ENCODE measurements around the gene MSN.

DNA sequence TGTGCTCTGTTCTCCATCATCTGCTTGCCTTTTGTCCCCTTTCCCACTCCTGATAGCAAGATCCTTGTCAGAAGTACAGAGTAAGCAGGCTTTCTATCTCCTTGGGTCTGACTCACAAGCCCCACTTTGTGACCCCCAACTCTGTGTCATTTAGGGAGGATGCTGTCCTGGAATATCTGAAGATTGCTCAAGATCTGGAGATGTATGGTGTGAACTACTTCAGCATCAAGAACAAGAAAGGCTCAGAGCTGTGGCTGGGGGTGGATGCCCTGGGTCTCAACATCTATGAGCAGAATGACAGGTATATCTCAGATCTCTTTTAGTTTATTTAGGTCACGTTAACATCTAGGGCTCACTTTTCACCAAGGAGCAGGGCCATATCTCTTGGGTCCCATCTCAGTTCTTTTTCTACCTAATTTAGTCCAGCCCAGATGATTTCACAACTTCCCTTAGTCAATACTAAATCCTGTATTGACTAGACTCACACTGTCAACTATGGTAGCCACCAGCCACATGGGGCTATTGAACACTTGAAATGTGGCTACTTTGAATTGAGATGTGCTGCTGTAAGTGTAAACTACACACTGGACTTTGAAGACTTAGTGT is 64.3 kb downstream of the MSN start:
- TF ChIP-seq ZBTB48 (tag by site-specific recombination; IDR thresholded peaks at IDR 0.05) (no peak), MEIS1 (CRISPR knock-in tag; IDR thresholded peaks at IDR 0.05; ENCODE audit: borderline replicate concordance) (no peak), ZNF19 (tag by site-specific recombination; IDR thresholded peaks at IDR 0.05; ENCODE audit: low read depth) (no peak), MYNN (tag by site-specific recombination; IDR thresholded peaks at IDR 0.05; ENCODE audit: borderline replicate concordance) (no peak), FEZF1 (tag by site-specific recombination; IDR thresholded peaks at IDR 0.05) (no peak), ZNF274 (IDR thresholded peaks at IDR 0.05; ENCODE audit: low read length) (no peak), ZNF274 (tag by site-specific recombination; IDR thresholded peaks at IDR 0.05; ENCODE audit: borderline replicate concordance) (no peak), ZNF174 (tag by site-specific recombination; IDR thresholded peaks at IDR 0.05) (no peak), ZNF362 (tag by site-specific recombination; IDR thresholded peaks at IDR 0.05) (no peak), KLF9 (tag by site-specific recombination; IDR thresholded peaks at IDR 0.05; ENCODE audit: low read depth) (no peak), PBX3 (CRISPR knock-in tag; IDR thresholded peaks at IDR 0.05) (no peak), ZBTB20 (tag by site-specific recombination; IDR thresholded peaks at IDR 0.05) (no peak), ZNF658 (tag by site-specific recombination; IDR thresholded peaks at IDR 0.05) (no peak)
- TF ChIP-seq, protein P1, sequence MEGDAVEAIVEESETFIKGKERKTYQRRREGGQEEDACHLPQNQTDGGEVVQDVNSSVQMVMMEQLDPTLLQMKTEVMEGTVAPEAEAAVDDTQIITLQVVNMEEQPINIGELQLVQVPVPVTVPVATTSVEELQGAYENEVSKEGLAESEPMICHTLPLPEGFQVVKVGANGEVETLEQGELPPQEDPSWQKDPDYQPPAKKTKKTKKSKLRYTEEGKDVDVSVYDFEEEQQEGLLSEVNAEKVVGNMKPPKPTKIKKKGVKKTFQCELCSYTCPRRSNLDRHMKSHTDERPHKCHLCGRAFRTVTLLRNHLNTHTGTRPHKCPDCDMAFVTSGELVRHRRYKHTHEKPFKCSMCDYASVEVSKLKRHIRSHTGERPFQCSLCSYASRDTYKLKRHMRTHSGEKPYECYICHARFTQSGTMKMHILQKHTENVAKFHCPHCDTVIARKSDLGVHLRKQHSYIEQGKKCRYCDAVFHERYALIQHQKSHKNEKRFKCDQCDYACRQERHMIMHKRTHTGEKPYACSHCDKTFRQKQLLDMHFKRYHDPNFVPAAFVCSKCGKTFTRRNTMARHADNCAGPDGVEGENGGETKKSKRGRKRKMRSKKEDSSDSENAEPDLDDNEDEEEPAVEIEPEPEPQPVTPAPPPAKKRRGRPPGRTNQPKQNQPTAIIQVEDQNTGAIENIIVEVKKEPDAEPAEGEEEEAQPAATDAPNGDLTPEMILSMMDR (tag by site-specific recombination; IDR thresholded peaks at IDR 0.05), result no peak
